Smooth muscle cell (in vitro differentiated cells): Measurements from ENCODE around the gene EMSY. TPM values are rescaled to one million over a fixed set of nuclear protein-coding genes. Genes with fewer than 3 reads are reported as not detected.
A peak's percentile ranks its signal among the peaks of the same experiment; 100 is the strongest.

Source experiments
- DNase-seq: peaks from one replicate; lab custom pipeline; 2025; ENCODE audit not compliant: unreplicated experiment; lab: John Stamatoyannopoulos, UW
- H2AFZ ChIP-seq: fragments of 200-600 bp; sonication (generic); 2 replicates; pipeline ENCODE4 v1.6.0; 2016; ENCODE audit warnings: antibody characterized with exemption, low read depth, mild to moderate bottlenecking
- H3F3A ChIP-seq: fragments of 200-600 bp; sonication (generic); 2 replicates; pipeline ENCODE4 v1.6.0; 2017; ENCODE audit warnings: antibody characterized with exemption, low read depth
- H3K27ac ChIP-seq: fragments of 200-600 bp; sonication (generic); 2 replicates; pipeline ENCODE4 v1.5.1; 2016; ENCODE audit warnings: low read depth, mild to moderate bottlenecking
- H3K27me3 ChIP-seq: fragments of 200-600 bp; sonication (generic); 2 replicates; pipeline ENCODE4 v1.6.1; 2016; ENCODE audit warnings: low read depth, mild to moderate bottlenecking
- H3K36me3 ChIP-seq: fragments of 200-600 bp; sonication (generic); 2 replicates; pipeline ENCODE4 v1.5.1; 2016; ENCODE audit warnings: low read depth
- H3K4me1 ChIP-seq: fragments of 200-600 bp; sonication (generic); 2 replicates; pipeline ENCODE4 v1.5.1; 2016; ENCODE audit warnings: low read depth
- H3K4me2 ChIP-seq: fragments of 200-600 bp; sonication (generic); 2 replicates; pipeline ENCODE4 v1.6.0; 2016; ENCODE audit warnings: mild to moderate bottlenecking
- H3K4me3 ChIP-seq: fragments of 200-600 bp; sonication (generic); 2 replicates; pipeline ENCODE4 v1.5.1; 2016; ENCODE audit warnings: mild to moderate bottlenecking
- H3K79me2 ChIP-seq: fragments of 200-600 bp; sonication (generic); 2 replicates; pipeline ENCODE4 v1.6.0; 2016; ENCODE audit warnings: low read depth, mild to moderate bottlenecking
- H3K9ac ChIP-seq: fragments of 200-600 bp; sonication (generic); 2 replicates; pipeline ENCODE4 v1.6.0; 2016; ENCODE audit warnings: low read depth
- H3K9me3 ChIP-seq: fragments of 200-600 bp; sonication (generic); replicated peaks from 2 replicates; pipeline ENCODE4 v1.5.1; 2016; ENCODE audit warnings: low read depth
- H4K20me1 ChIP-seq: fragments of 200-600 bp; sonication (generic); 2 replicates; pipeline ENCODE4 v1.6.0; 2016; ENCODE audit warnings: low read depth
- CTCF ChIP-seq: fragments of 200-600 bp; sonication (generic); IDR thresholded peaks from 2 replicates; pipeline ENCODE4 v1.5.1; 2017; ENCODE audit warnings: borderline replicate concordance, mild to moderate bottlenecking, antibody characterized with exemption; ENCODE audit not compliant: insufficient read depth, poor library complexity, severe bottlenecking
- WGBS: methylation state at CpG from one replicate; pipeline ENCODE4 v1.1.7; 2016; ENCODE audit warnings: low lambda C conversion rate; 5-methylcytosine and 5-hydroxymethylcytosine counted together
- polyA plus RNA-seq: library from polyadenylated mRNA; unstranded; fragments of >200 nt; fragmentation: Nextera tagmentation; extraction: Ambion mirVana; gene quantifications from 2 replicates; pipeline ENCODE4 v1.2.1, GENCODE V29; 2016
- total RNA-seq: library from RNA; depleted of rRNA; stranded (reverse); fragments of >200 nt; gene quantifications from 2 replicates; pipeline ENCODE4 v1.2.3, GENCODE V29; 2014

EMSY gene
- total and polyA plus RNA-seq, 2 experiments from 2014 or later = 14.5 to 26.0 TPM

- H3K4me3 ChIP-seq = no peak overlapping the region
- no peaks in the 10 kb centered on the region for H3K36me3 ChIP-seq
- no peaks in the 10 kb centered on the region for H3K27me3 ChIP-seq
- 18% methylated on average over 12 of the region's 12 CpGs for WGBS
- H3K9ac ChIP-seq = peak overlapping the region; percentile 81
- peak overlapping the region; percentile 64 for H3K4me2 ChIP-seq
- DNase-seq = peak; percentile 72
- peak overlapping the region; percentile 8 for H2AFZ ChIP-seq
- H3F3A ChIP-seq = peaks cover 17% of the 10 kb centered on the region
- no peak for TF ChIP-seq CTCF
- no peaks in the 10 kb centered on the region for H3K9me3 ChIP-seq
- peak overlapping the region; percentile 96 for H3K27ac ChIP-seq
- peaks cover 21% of the 10 kb centered on the region for H3K4me1 ChIP-seq
- H3K79me2 ChIP-seq = no peaks in the 10 kb centered on the region
- no peaks in the 10 kb centered on the region for H4K20me1 ChIP-seq
Measured at GRCh38 chr11:76577226-76577920, 132.6 kb downstream of the EMSY start.

- H2AFZ ChIP-seq = no peak overlapping the region
- H3F3A ChIP-seq = peaks cover 17% of the 10 kb centered on the region
- H3K27ac ChIP-seq = peak overlapping the region; percentile 96
- 37% methylated on average over 11 of the region's 11 CpGs for WGBS
- DNase-seq = no peak
- no peaks in the 10 kb centered on the region for H3K79me2 ChIP-seq
- H3K27me3 ChIP-seq = no peaks in the 10 kb centered on the region
- H3K9me3 ChIP-seq = no peaks in the 10 kb centered on the region
- peak overlapping the region; percentile 81 for H3K9ac ChIP-seq
- H3K4me1 ChIP-seq = peaks cover 21% of the 10 kb centered on the region
- no peak for TF ChIP-seq CTCF
- no peak overlapping the region for H3K4me3 ChIP-seq
- H4K20me1 ChIP-seq = no peaks in the 10 kb centered on the region
- no peaks in the 10 kb centered on the region for H3K36me3 ChIP-seq
- peak overlapping the region; percentile 64 for H3K4me2 ChIP-seq
Measured at GRCh38 chr11:76577921-76578653, 133.3 kb downstream of the EMSY start.

- H3K4me1 ChIP-seq = peaks cover 21% of the 10 kb centered on the region
- DNase-seq = no peak
- H4K20me1 ChIP-seq = no peaks in the 10 kb centered on the region
- H3K4me2 ChIP-seq = peak overlapping the region; percentile 64
- no peaks in the 10 kb centered on the region for H3K9me3 ChIP-seq
- peak overlapping the region; percentile 96 for H3K27ac ChIP-seq
- H3K36me3 ChIP-seq = no peaks in the 10 kb centered on the region
- H3K9ac ChIP-seq = peak overlapping the region; percentile 81
- WGBS = 23% methylated on average over 11 of the region's 11 CpGs
- peak overlapping the region; percentile 4 for H2AFZ ChIP-seq
- TF ChIP-seq CTCF = no peak
- H3F3A ChIP-seq = peaks cover 17% of the 10 kb centered on the region
- no peaks in the 10 kb centered on the region for H3K79me2 ChIP-seq
- no peak overlapping the region for H3K4me3 ChIP-seq
- H3K27me3 ChIP-seq = no peaks in the 10 kb centered on the region
Measured at GRCh38 chr11:76578654-76579055, 133.8 kb downstream of the EMSY start.
